Esophagus (tissue), 2 donors: ENCODE measurements around the gene IL13RA1. TPM values are rescaled to one million over a fixed set of nuclear protein-coding genes. Genes with fewer than 3 reads are reported as not detected.
A peak's percentile ranks its signal among the peaks of the same experiment; 100 is the strongest.

Source experiments
- H3K27ac ChIP-seq, 2 donors: one replicate each; pipeline ENCODE4 v1.5.1; 2013; ENCODE audit warnings: low read depth in 2 of 2, mild to moderate bottlenecking in 2 of 2, inconsistent platforms in 1 of 2, low read length in 1 of 2, moderate library complexity in 1 of 2
- H3K27me3 ChIP-seq, 2 donors: one replicate each; pipeline ENCODE4 v1.6.1; 2013; ENCODE audit warnings: low read length in 2 of 2, control low read depth in 1 of 2, mild to moderate bottlenecking in 1 of 2; ENCODE audit not compliant: insufficient read depth in 2 of 2, control insufficient read depth in 1 of 2
- H3K36me3 ChIP-seq, 2 donors: one replicate each; pipeline ENCODE4 v1.6.1; 2013; ENCODE audit warnings: low read length in 1 of 2; ENCODE audit not compliant: control insufficient read depth in 2 of 2, insufficient read depth in 2 of 2
- H3K4me1 ChIP-seq, 2 donors: one replicate each; pipeline ENCODE4 v1.6.1; 2013; ENCODE audit warnings: low read length in 1 of 2; ENCODE audit not compliant: control insufficient read depth in 2 of 2, insufficient read depth in 2 of 2
- H3K4me3 ChIP-seq, 2 donors: one replicate each; pipeline ENCODE4 v1.5.1; 2013; ENCODE audit warnings: low read length in 2 of 2, mild to moderate bottlenecking in 2 of 2, low read depth in 1 of 2, moderate library complexity in 1 of 2
- H3K9me3 ChIP-seq, 2 donors: one replicate each; pipeline ENCODE4 v1.6.1; 2013; ENCODE audit warnings: mild to moderate bottlenecking in 2 of 2, low read depth in 1 of 2, low read length in 1 of 2, moderate library complexity in 1 of 2; ENCODE audit not compliant: control insufficient read depth in 2 of 2, insufficient read depth in 1 of 2
- WGBS, 2 donors: extraction: QIAGEN DNeasy Blood & Tissue Kit; methylation state at CpG; one replicate each; pipeline ENCODE4 v1.1.7; 2013; 5-methylcytosine and 5-hydroxymethylcytosine counted together
- polyA plus RNA-seq, 2 donors: library from polyadenylated mRNA; stranded (reverse); fragments of 200-250 nt; gene quantifications; one replicate each; pipeline ENCODE4 v1.2.3, GENCODE V29; 2013
- donor health status: healthy with polysubstance abuse.
- donor health status: Bipolar disorder and iron deficiency.

Gene IL13RA1
- polyA plus RNA-seq, 2 donors: 32.5 to 32.8 TPM

DNA sequence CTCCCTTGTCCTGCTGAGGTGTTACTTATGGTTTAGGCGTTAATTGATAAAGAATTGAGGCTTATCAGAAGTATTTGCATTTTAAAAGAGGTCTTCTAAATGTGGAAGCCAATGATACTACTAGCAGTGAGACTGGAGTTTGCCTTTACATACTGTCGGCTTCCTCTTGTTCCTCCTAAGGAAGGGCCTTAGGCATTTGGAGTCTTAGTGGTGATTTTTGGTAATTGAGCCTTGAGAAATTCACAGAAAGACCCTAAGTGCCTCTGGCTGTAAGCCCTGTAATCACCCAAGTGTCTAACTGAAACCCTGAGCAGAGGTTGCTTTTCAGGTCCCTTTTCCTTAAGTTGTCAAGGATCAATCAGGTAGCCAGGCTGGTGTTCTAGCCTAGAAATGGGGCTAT lies 14.8 kb downstream of the IL13RA1 start:
- no peak overlapping the region for H3K27ac ChIP-seq
- H3K4me1 ChIP-seq: no peaks in the 10 kb centered on the region
- no peaks in the 10 kb centered on the region for H3K9me3 ChIP-seq
- 60 to 84% methylated on average over 2 of the region's 2 CpGs for WGBS, 2 donors
- H3K4me3 ChIP-seq: no peak overlapping the region
- H3K27me3 ChIP-seq: no peaks in the 10 kb centered on the region
- no peaks in the 10 kb centered on the region for H3K36me3 ChIP-seq

DNA sequence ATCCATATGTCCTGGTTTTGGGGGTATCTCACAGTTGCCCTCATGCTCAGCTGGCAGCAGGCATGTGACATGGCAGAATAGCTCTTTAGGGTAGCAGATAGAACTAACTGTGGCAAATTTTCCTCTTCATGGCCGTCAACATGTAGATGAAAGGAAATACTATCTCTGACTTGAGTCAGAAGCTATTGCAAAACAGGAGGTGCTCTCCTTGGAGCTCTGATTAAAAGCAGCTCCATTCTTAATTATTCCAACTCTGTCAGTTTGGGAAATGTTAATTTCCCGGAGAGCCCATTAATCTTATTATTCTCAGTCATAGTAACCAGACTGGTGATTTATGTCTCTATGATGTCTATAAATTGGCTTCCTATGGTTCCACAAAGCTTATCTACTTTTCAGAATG lies 18.2 kb downstream of the IL13RA1 start:
- peak overlapping the region in 1 of 2 donors; percentile 7 for H3K27ac ChIP-seq
- H3K9me3 ChIP-seq: no peaks in the 10 kb centered on the region
- no peaks in the 10 kb centered on the region for H3K36me3 ChIP-seq
- H3K4me3 ChIP-seq: no peak overlapping the region
- no peaks in the 10 kb centered on the region for H3K4me1 ChIP-seq
- WGBS, 2 donors: 52 to 76% methylated on average over 2 of the region's 2 CpGs
- no peaks in the 10 kb centered on the region for H3K27me3 ChIP-seq

DNA sequence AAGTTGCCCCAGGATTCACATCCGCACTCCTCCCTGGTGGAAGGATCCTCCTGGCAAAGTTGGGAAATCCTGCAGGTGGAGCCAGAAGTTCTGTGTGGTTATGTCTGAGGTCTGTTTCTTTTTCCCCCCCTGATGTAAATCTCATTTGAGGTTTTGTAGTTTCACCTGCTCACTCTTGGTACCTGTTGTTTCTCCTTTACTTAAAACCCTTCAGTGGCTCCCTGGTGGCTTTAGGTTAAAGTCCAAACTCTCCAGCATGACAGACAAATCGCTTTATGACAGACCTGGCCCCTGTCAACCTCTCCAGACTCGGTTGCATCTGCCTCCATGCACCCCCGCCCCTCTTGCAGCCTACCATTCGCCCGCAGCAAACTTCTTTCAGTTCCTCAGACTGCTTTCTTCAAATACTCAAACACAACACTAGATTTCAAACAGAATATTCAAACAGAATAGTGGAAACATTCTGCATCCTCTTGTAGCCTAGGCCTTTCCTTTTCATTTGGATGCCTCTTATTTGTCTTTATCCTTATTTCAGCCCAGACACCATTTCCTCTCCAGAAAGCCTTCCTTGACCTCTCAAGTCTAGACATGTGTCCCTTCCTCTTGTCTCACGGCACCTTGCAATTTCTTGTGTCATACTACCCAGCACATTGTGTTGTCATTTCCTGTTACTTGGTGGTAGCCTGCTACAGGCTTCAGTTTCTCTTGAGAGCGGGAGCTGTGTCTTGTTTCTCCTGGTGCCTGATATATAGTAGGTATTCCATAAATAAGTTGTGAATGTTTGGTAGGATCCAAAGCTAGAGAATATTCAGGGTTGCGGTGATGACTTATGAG lies 24.8 kb downstream of the IL13RA1 start:
- H3K4me3 ChIP-seq: no peak overlapping the region
- 69 to 84% methylated on average over 9 of the region's 9 CpGs for WGBS, 2 donors
- H3K4me1 ChIP-seq: no peaks in the 10 kb centered on the region
- no peak overlapping the region for H3K27ac ChIP-seq
- H3K27me3 ChIP-seq: no peaks in the 10 kb centered on the region
- no peaks in the 10 kb centered on the region for H3K36me3 ChIP-seq
- no peaks in the 10 kb centered on the region for H3K9me3 ChIP-seq

DNA sequence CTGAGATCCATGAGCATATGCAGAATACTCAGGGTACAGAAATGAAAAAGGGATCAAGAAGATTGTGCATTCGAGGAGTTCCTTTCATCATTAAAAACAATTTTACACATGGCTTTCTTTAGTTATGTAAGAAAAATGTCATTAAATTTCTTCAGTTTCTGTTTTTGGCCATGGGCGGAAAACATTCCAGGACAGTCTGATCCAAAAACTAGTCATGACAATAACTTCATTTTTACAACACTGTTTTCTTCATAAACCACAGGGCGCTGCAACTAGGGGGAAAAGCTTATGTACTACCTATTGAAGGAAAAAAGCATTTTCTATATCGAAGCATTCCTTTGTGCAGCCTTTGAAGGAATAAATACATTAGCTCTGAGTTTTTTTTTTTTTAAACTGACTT lies 28.2 kb downstream of the IL13RA1 start:
- Histone ChIP-seq H3K9me3 (no peaks in the 10 kb centered on the region), H3K36me3 (no peaks in the 10 kb centered on the region), H3K4me1 (no peaks in the 10 kb centered on the region), H3K27ac (no peak overlapping the region), H3K27me3 (no peaks in the 10 kb centered on the region), H3K4me3 (no peak overlapping the region)
- 70 to 72% methylated on average over 4 of the region's 4 CpGs for WGBS, 2 donors

DNA sequence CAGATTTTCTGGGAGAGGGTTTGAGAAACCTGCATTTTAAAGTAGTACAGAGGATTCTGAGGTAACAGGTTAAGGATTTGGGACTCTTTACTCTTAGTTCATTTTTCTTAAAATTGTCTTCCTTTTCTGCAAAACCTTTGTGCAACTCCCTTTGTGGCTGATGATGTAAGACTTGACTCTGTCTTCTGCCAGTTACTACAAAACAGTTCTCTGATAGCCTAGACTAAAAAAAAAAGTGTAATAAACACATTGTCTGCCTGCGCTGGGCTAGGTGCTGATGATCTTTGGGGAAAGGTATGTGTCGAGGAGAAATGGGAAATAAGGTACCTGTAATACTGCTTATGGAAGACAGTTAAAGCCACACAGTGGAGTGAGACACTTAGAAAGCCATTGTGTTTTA lies 28.7 kb downstream of the IL13RA1 start:
- Histone ChIP-seq H3K27ac (no peak overlapping the region), H3K4me3 (no peak overlapping the region), H3K4me1 (no peaks in the 10 kb centered on the region), H3K27me3 (no peaks in the 10 kb centered on the region), H3K9me3 (no peaks in the 10 kb centered on the region), H3K36me3 (no peaks in the 10 kb centered on the region)
- 74 to 81% methylated on average over 2 of the region's 2 CpGs for WGBS, 2 donors

DNA sequence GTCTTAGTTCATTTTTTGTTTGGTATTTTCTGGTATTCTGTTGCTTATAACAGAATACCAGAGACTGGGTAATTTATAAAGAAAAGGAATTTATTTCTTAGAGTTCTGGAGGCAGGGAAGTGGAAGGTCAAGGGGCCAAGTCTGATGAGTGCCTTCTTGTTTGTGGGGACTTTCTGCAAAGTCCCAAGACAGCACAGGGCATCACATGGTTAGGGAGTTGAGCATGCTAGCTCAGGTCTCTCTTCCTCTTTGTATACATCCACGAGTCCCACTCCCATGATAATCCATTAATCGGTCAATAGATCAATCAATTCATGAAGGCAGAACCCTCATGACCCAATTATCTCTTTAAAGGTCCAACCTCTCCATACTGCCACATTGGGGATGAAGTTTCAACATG lies 31.1 kb downstream of the IL13RA1 start:
- Histone ChIP-seq H3K9me3 (no peaks in the 10 kb centered on the region), H3K36me3 (no peaks in the 10 kb centered on the region), H3K4me1 (no peaks in the 10 kb centered on the region), H3K27me3 (no peaks in the 10 kb centered on the region), H3K4me3 (no peak overlapping the region), H3K27ac (no peak overlapping the region)
- 60 to 81% methylated on average over 2 of the region's 2 CpGs for WGBS, 2 donors

DNA sequence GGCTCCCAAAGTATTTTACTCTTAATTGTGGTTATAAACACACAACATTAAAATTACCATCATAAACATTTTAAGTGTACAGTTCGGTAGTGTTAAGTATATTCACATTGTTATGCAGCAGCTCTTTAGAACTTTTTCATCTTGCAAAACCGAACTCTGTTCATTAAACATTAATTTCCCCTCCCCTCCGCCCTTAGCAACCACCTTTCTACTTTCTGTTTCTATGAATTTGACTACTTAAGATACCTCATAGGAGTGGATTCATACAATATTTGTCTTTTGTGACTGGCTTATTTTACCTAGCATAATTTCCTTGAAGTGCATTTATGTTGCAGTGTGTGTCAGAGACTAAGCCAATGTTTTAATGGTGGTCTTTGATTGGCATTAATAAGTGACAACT lies 32.6 kb downstream of the IL13RA1 start:
- H3K4me3 ChIP-seq: no peak overlapping the region
- no peaks in the 10 kb centered on the region for H3K9me3 ChIP-seq
- no peak overlapping the region for H3K27ac ChIP-seq
- 69 to 85% methylated on average over 3 of the region's 3 CpGs for WGBS, 2 donors
- H3K27me3 ChIP-seq: no peaks in the 10 kb centered on the region
- H3K36me3 ChIP-seq: no peaks in the 10 kb centered on the region
- no peaks in the 10 kb centered on the region for H3K4me1 ChIP-seq

DNA sequence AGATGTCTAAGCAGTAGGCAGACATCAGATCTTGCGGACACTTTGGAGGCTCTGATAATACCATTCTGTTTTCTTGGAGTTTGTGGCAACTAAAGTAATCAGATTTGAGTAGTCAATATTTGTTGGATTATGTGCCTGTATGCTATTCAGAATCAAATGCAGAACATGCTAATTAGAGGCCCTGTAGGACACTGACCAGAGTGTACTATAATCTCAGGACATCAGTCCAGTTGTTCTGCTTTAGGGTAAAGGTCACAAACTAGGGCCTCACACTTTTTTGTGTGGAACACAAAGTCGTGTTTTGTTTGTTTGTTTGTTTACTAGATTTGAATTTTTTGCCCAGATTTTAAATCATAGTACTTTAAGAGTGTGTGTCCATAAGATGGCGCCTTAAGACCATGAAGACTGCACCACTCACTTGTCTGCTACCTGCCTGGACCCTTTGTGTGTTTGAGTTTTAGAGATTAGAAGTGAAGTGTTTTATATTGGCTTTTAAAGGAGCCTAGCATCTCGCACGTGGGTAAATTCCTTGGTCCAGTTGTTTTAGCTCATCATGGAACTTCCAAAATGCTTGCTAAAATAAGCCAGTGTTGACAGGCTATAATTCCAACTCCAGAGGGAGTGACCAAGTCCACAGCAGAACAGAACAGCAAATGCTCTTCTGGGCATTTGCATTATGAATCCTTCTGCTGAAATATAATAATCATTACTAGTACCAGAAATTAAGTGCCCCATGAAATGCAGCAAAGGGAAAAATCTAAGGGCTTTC lies 34.7 kb downstream of the IL13RA1 start:
- H3K4me1 ChIP-seq: no peaks in the 10 kb centered on the region

DNA sequence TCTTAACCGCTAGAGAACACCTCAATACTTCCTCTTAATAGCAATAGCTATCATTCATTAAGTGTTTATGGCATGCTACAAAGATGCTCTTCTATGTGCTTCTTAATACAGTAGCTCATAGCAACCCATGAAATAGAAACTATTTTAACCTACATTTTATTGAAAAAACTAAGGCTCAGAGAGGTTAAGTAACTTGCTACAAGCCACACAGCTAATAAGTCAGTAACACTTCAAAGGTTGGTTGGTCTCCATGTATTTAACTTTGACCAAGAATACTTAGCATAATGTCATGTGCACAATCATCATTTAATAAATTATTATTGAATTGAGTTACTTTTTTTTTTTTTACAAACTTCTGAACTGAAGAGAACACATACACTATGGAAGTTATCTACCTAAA lies 36.1 kb downstream of the IL13RA1 start:
- Histone ChIP-seq H3K9me3 (no peaks in the 10 kb centered on the region), H3K4me3 (no peak overlapping the region), H3K36me3 (peaks cover 0 to 2% of the 10 kb centered on the region in 2 donors), H3K27me3 (no peaks in the 10 kb centered on the region), H3K4me1 (no peaks in the 10 kb centered on the region), H3K27ac (no peak overlapping the region)
- WGBS, 2 donors: 91 to 100% methylated on average over 1 of the region's 1 CpG

More for the DNA sequence above, 34.7 kb downstream of the IL13RA1 start:
- 49 to 56% methylated on average over 5 of the region's 5 CpGs for WGBS, 2 donors
- H3K9me3 ChIP-seq: no peaks in the 10 kb centered on the region
- no peak overlapping the region for H3K27ac ChIP-seq
- H3K4me3 ChIP-seq: no peak overlapping the region
- no peaks in the 10 kb centered on the region for H3K27me3 ChIP-seq
- H3K36me3 ChIP-seq: no peaks in the 10 kb centered on the region
